Measurements from ENCODE around the gene KLRF1.
A peak's percentile ranks its signal among the peaks of the same experiment; 100 is the strongest.

KLRF1 gene

GRCh38 chr12:9809338-9809737 lies 17.9 kb upstream of the KLRF1 start:
- no peak overlapping the region for H3K27ac ChIP-seq (ENCODE audit: low read depth, low read length)

GRCh38 chr12:9809866-9810265 lies 17.4 kb upstream of the KLRF1 start:
- Histone ChIP-seq H3K4me1 (ENCODE audit: control insufficient read depth in 1 of 2, insufficient read depth in 2 of 2, low read length in 2 of 2) (no peaks in the 10 kb centered on the region), H3K27me3 (ENCODE audit: control insufficient read depth in 1 of 2, insufficient read depth in 2 of 2, low read length in 2 of 2) (no peaks in the 10 kb centered on the region), H3K4me3 (ENCODE audit: low read depth in 1 of 2, low read length in 2 of 2) (no peak overlapping the region), H3K9ac (ENCODE audit: low read depth in 1 of 2, low read length in 2 of 2) (no peak overlapping the region), H3K9me3 (ENCODE audit: control insufficient read depth in 1 of 2, low read length in 2 of 2) (no peaks in the 10 kb centered on the region), H3K36me3 (ENCODE audit: control insufficient read depth in 1 of 2, insufficient read depth in 2 of 2, low read length in 2 of 2) (no peaks in the 10 kb centered on the region), H3K27ac (ENCODE audit: low read depth, low read length) (no peak overlapping the region)

More at GRCh38 chr12:9809338-9809737, 17.9 kb upstream of the KLRF1 start:
- Histone ChIP-seq H3K9ac (ENCODE audit: low read depth in 1 of 2, low read length in 2 of 2) (no peak overlapping the region), H3K4me1 (ENCODE audit: control insufficient read depth in 1 of 2, insufficient read depth in 2 of 2, low read length in 2 of 2) (no peaks in the 10 kb centered on the region), H3K36me3 (ENCODE audit: control insufficient read depth in 1 of 2, insufficient read depth in 2 of 2, low read length in 2 of 2) (no peaks in the 10 kb centered on the region), H3K27me3 (ENCODE audit: control insufficient read depth in 1 of 2, insufficient read depth in 2 of 2, low read length in 2 of 2) (no peaks in the 10 kb centered on the region), H3K4me3 (ENCODE audit: low read depth in 1 of 2, low read length in 2 of 2) (no peak overlapping the region), H3K9me3 (ENCODE audit: control insufficient read depth in 1 of 2, low read length in 2 of 2) (no peaks in the 10 kb centered on the region)

GRCh38 chr12:9810671-9811070 lies 16.6 kb upstream of the KLRF1 start:
- Histone ChIP-seq H3K9me3 (ENCODE audit: control insufficient read depth in 1 of 2, low read length in 2 of 2) (no peaks in the 10 kb centered on the region), H3K27me3 (ENCODE audit: control insufficient read depth in 1 of 2, insufficient read depth in 2 of 2, low read length in 2 of 2) (no peaks in the 10 kb centered on the region), H3K27ac (ENCODE audit: low read depth, low read length) (no peak overlapping the region)

GRCh38 chr12:9811621-9812020 lies 15.7 kb upstream of the KLRF1 start:
- Histone ChIP-seq H3K9me3 (ENCODE audit: control insufficient read depth in 1 of 2, low read length in 2 of 2) (no peaks in the 10 kb centered on the region), H3K36me3 (ENCODE audit: control insufficient read depth in 1 of 2, insufficient read depth in 2 of 2, low read length in 2 of 2) (no peaks in the 10 kb centered on the region), H3K27ac (ENCODE audit: low read depth, low read length) (no peak overlapping the region), H3K9ac (ENCODE audit: low read depth in 1 of 2, low read length in 2 of 2) (no peak overlapping the region), H3K27me3 (ENCODE audit: control insufficient read depth in 1 of 2, insufficient read depth in 2 of 2, low read length in 2 of 2) (no peaks in the 10 kb centered on the region), H3K4me1 (ENCODE audit: control insufficient read depth in 1 of 2, insufficient read depth in 2 of 2, low read length in 2 of 2) (no peaks in the 10 kb centered on the region), H3K4me3 (ENCODE audit: low read depth in 1 of 2, low read length in 2 of 2) (no peak overlapping the region)

More at GRCh38 chr12:9810671-9811070, 16.6 kb upstream of the KLRF1 start:
- Histone ChIP-seq H3K9ac (ENCODE audit: low read depth in 1 of 2, low read length in 2 of 2) (no peak overlapping the region), H3K4me1 (ENCODE audit: control insufficient read depth in 1 of 2, insufficient read depth in 2 of 2, low read length in 2 of 2) (no peaks in the 10 kb centered on the region), H3K4me3 (ENCODE audit: low read depth in 1 of 2, low read length in 2 of 2) (no peak overlapping the region), H3K36me3 (ENCODE audit: control insufficient read depth in 1 of 2, insufficient read depth in 2 of 2, low read length in 2 of 2) (no peaks in the 10 kb centered on the region)

DNA sequence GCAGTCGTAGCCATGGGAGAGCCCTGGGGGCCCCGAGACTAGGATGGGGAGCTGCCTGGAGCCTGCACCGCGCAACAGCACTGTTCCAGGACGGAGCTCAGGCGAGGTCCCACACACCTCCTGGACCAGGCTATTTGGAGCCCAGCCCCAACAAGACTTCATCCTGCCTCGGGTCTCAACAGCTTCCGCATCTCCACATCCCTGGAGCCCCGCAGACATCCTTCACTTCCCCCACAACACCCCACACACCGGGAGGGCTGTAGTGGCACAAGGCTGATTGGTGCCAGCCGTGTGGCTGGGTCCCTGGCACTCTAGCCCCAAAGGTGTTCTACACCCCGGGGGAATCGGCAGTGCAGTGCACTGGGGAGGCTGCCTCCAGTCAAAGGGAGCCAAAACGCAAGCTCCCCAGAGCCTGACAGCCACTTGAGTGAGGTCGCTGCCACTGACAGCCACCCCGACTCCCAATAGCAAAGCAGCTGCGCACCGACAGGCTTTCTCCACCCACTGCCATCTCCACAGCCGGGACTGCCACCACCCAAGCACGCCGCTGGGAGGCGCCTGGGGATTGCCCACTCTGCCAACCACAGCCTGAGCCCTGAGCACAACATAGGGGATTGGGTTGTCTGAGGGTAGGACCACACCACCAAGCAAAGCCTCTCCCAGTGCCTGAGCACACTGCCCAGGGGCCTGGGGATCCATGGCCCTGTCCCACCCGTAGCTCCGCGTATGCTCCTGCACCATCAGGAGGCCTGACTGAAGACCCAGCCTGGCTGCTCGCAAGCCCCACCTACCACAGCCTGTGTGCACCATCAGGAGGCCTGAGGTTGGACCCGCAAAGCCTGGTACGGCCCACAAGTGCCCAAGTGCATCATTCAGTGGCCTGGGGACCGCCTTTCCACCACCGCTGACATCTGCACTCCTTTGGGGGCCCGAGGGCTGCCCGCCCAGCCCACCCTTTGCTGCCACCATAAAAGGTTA lies 13.2 kb upstream of the KLRF1 start:
- no peaks in the 10 kb centered on the region for H3K27me3 ChIP-seq (ENCODE audit: control insufficient read depth in 1 of 2, insufficient read depth in 2 of 2, low read length in 2 of 2)
- peak overlapping the region in 1 of 2 donors; percentile 46 for H3K4me3 ChIP-seq (ENCODE audit: low read depth in 1 of 2, low read length in 2 of 2)
- H3K27ac ChIP-seq (ENCODE audit: low read depth, low read length): no peak overlapping the region
- H3K36me3 ChIP-seq (ENCODE audit: control insufficient read depth in 1 of 2, insufficient read depth in 2 of 2, low read length in 2 of 2): no peaks in the 10 kb centered on the region
- H3K4me1 ChIP-seq (ENCODE audit: control insufficient read depth in 1 of 2, insufficient read depth in 2 of 2, low read length in 2 of 2): no peaks in the 10 kb centered on the region
- H3K9me3 ChIP-seq (ENCODE audit: control insufficient read depth in 1 of 2, low read length in 2 of 2): no peaks in the 10 kb centered on the region
- H3K9ac ChIP-seq (ENCODE audit: low read depth in 1 of 2, low read length in 2 of 2): no peak overlapping the region

DNA sequence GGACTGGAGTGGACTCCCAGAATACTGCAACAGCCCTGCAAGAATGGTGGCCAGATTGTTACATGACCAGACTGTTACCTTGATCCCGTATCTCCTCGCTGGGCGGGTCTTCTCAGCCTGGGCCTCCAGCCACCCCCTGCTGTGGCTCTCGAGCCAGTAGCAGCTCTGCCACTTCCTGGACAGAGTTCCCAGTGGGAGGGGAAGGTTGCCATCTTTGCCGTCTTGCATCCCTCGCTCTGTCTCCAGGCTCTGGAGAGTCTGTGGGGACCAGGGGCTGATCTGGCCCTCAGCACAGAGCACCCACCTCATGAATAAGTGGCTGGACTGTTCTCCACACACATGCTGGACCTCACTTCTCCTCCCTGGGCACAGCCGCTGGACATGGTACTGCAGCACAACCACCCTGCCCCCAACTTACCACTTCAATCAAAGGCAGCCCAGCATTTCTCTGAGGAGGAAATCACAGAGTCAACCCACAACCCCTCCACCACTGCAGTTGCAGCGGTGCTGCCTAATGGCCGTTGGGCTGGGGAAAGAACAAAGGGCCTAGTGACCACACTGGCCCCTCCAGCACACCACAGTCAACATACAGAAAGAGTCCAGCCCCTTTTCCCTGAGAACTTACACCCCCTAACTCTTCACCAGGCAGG lies 6.9 kb upstream of the KLRF1 start:
- no peaks in the 10 kb centered on the region for H3K36me3 ChIP-seq (ENCODE audit: control insufficient read depth in 1 of 2, insufficient read depth in 2 of 2, low read length in 2 of 2)
- no peak overlapping the region for H3K27ac ChIP-seq (ENCODE audit: low read depth, low read length)
- no peaks in the 10 kb centered on the region for H3K9me3 ChIP-seq (ENCODE audit: control insufficient read depth in 1 of 2, low read length in 2 of 2)
- no peaks in the 10 kb centered on the region for H3K27me3 ChIP-seq (ENCODE audit: control insufficient read depth in 1 of 2, insufficient read depth in 2 of 2, low read length in 2 of 2)
- H3K9ac ChIP-seq (ENCODE audit: low read depth in 1 of 2, low read length in 2 of 2): no peak overlapping the region
- no peak overlapping the region for H3K4me3 ChIP-seq (ENCODE audit: low read depth in 1 of 2, low read length in 2 of 2)
- no peaks in the 10 kb centered on the region for H3K4me1 ChIP-seq (ENCODE audit: control insufficient read depth in 1 of 2, insufficient read depth in 2 of 2, low read length in 2 of 2)

DNA sequence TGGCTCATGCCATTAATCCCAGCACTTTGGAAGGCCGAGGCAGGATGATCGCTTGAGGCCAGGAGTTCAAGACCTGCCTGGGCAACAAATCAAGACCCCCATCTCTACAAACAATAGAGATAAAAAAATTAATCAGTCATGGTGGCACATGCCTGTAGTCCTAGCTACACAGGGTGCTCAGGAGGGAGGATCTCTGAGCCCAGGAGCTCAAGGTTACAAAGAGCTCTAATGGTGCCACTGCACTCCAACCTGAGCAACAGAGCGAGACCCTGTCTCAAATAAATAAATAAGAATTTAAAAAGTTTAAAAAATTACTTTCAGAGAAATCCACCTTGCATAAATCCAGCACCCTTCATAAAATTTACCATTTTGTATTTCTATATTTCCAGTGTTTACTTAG lies 2.2 kb downstream of the KLRF1 start:
- Histone ChIP-seq H3K27ac (ENCODE audit: low read depth, low read length) (no peak overlapping the region), H3K36me3 (ENCODE audit: control insufficient read depth in 1 of 2, insufficient read depth in 2 of 2, low read length in 2 of 2) (no peaks in the 10 kb centered on the region), H3K4me3 (ENCODE audit: low read depth in 1 of 2, low read length in 2 of 2) (no peak overlapping the region), H3K27me3 (ENCODE audit: control insufficient read depth in 1 of 2, insufficient read depth in 2 of 2, low read length in 2 of 2) (no peaks in the 10 kb centered on the region), H3K4me1 (ENCODE audit: control insufficient read depth in 1 of 2, insufficient read depth in 2 of 2, low read length in 2 of 2) (no peaks in the 10 kb centered on the region), H3K9ac (ENCODE audit: low read depth in 1 of 2, low read length in 2 of 2) (no peak overlapping the region), H3K9me3 (ENCODE audit: control insufficient read depth in 1 of 2, low read length in 2 of 2) (no peaks in the 10 kb centered on the region)

- H3K9me3 ChIP-seq (ENCODE audit: control insufficient read depth in 1 of 2, low read length in 2 of 2): no peaks in the 10 kb centered on the region
- no peak overlapping the region for H3K4me3 ChIP-seq (ENCODE audit: low read depth in 1 of 2, low read length in 2 of 2)
- H3K36me3 ChIP-seq (ENCODE audit: control insufficient read depth in 1 of 2, insufficient read depth in 2 of 2, low read length in 2 of 2): no peaks in the 10 kb centered on the region
- no peaks in the 10 kb centered on the region for H3K4me1 ChIP-seq (ENCODE audit: control insufficient read depth in 1 of 2, insufficient read depth in 2 of 2, low read length in 2 of 2)
- no peak overlapping the region for H3K27ac ChIP-seq (ENCODE audit: low read depth, low read length)
- no peak overlapping the region for H3K9ac ChIP-seq (ENCODE audit: low read depth in 1 of 2, low read length in 2 of 2)
- no peaks in the 10 kb centered on the region for H3K27me3 ChIP-seq (ENCODE audit: control insufficient read depth in 1 of 2, insufficient read depth in 2 of 2, low read length in 2 of 2)
Observed at GRCh38 chr12:9829982-9830381, 2.7 kb downstream of the KLRF1 start.

DNA sequence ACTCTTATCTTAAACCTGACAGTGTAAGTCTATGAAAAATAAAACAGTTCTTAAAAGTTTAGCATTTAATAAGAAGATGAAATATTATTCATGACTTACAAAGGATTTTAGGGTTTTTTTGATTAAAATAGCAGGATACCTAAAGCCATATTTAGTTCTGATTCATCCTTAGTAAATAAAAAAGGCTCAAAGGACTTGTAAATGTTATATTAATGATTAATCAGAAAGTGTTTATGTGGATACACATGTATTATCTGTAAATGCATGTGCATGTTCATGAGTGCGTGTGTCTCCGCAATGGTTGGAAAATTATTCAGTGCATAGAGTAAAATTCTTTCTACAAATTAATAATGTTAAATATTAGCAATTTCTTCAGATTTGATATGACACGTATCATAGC lies 4.4 kb downstream of the KLRF1 start:
- Histone ChIP-seq H3K9me3 (ENCODE audit: control insufficient read depth in 1 of 2, low read length in 2 of 2) (no peaks in the 10 kb centered on the region), H3K4me1 (ENCODE audit: control insufficient read depth in 1 of 2, insufficient read depth in 2 of 2, low read length in 2 of 2) (no peaks in the 10 kb centered on the region), H3K27ac (ENCODE audit: low read depth, low read length) (no peak overlapping the region), H3K9ac (ENCODE audit: low read depth in 1 of 2, low read length in 2 of 2) (no peak overlapping the region), H3K27me3 (ENCODE audit: control insufficient read depth in 1 of 2, insufficient read depth in 2 of 2, low read length in 2 of 2) (no peaks in the 10 kb centered on the region), H3K36me3 (ENCODE audit: control insufficient read depth in 1 of 2, insufficient read depth in 2 of 2, low read length in 2 of 2) (no peaks in the 10 kb centered on the region), H3K4me3 (ENCODE audit: low read depth in 1 of 2, low read length in 2 of 2) (no peak overlapping the region)

GRCh38 chr12:9843407-9843806 lies 16.1 kb downstream of the KLRF1 start:
- Histone ChIP-seq H3K9ac (ENCODE audit: low read depth in 1 of 2, low read length in 2 of 2) (no peak overlapping the region), H3K27ac (ENCODE audit: low read depth, low read length) (no peak overlapping the region), H3K27me3 (ENCODE audit: control insufficient read depth in 1 of 2, insufficient read depth in 2 of 2, low read length in 2 of 2) (no peaks in the 10 kb centered on the region), H3K9me3 (ENCODE audit: control insufficient read depth in 1 of 2, low read length in 2 of 2) (no peaks in the 10 kb centered on the region), H3K4me3 (ENCODE audit: low read depth in 1 of 2, low read length in 2 of 2) (no peak overlapping the region), H3K4me1 (ENCODE audit: control insufficient read depth in 1 of 2, insufficient read depth in 2 of 2, low read length in 2 of 2) (no peaks in the 10 kb centered on the region), H3K36me3 (ENCODE audit: control insufficient read depth in 1 of 2, insufficient read depth in 2 of 2, low read length in 2 of 2) (no peaks in the 10 kb centered on the region)
